Keratinocyte (primary cell): ENCODE measurements around the gene CYP2D6. TPM values are rescaled to one million over a fixed set of nuclear protein-coding genes. Genes with fewer than 3 reads are reported as not detected.

Experiments
- DNase-seq: peaks from one replicate; pipeline ENCODE4 v3.0.0-alpha.2; 2011; ENCODE audit warnings: low read depth, missing footprints, low spot score
- FAIRE-seq: peaks from 2 replicates; lab custom pipeline; 2011; peaks lifted over from hg19 to GRCh38; lab: Jason Lieb, UNC
- H2AFZ ChIP-seq: 2 replicates; pipeline ENCODE4 v1.6.0; 2012; ENCODE audit warnings: low read length, control low read depth, inconsistent platforms; ENCODE audit not compliant: control insufficient read depth
- H3K27ac ChIP-seq: 2 replicates; pipeline ENCODE4 v1.5.1; 2011; ENCODE audit warnings: low read length; ENCODE audit not compliant: control insufficient read depth, insufficient read depth
- H3K27me3 ChIP-seq: 3 replicates; pipeline ENCODE4 v1.6.0; 2011; ENCODE audit warnings: low read length; ENCODE audit not compliant: control insufficient read depth, insufficient read depth; ENCODE audit errors: extremely low read depth
- H3K36me3 ChIP-seq, 2 experiments: 2 replicates in 1 of 2; 3 replicates in 1 of 2; pipeline ENCODE4 v1.5.1; 2011; ENCODE audit warnings: low read length in 2 of 2, mild to moderate bottlenecking in 1 of 2; ENCODE audit not compliant: control insufficient read depth in 2 of 2, insufficient read depth in 2 of 2; ENCODE audit errors: extremely low read depth in 1 of 2
- H3K4me1 ChIP-seq: 3 replicates; pipeline ENCODE4 v1.5.1; 2011; ENCODE audit warnings: low read length; ENCODE audit not compliant: control insufficient read depth, insufficient read depth; ENCODE audit errors: extremely low read depth
- H3K4me2 ChIP-seq: 3 replicates; pipeline ENCODE4 v1.6.0; 2011; ENCODE audit warnings: low read depth, low read length; ENCODE audit not compliant: control insufficient read depth, insufficient read depth; ENCODE audit errors: extremely low read depth
- H3K4me3 ChIP-seq, 3 experiments: fragments of 200-600 bp in 1 of 3; sonication (generic) in 1 of 3; 2 replicates in 2 of 3; 3 replicates in 1 of 3; pipeline ENCODE4 v1.5.1; 2011 to 2016; ENCODE audit warnings: low read length in 3 of 3, mild to moderate bottlenecking in 3 of 3, control low read depth in 2 of 3, inconsistent platforms in 1 of 3, low read depth in 1 of 3, mixed read lengths in 1 of 3, mixed run types in 1 of 3, moderate library complexity in 1 of 3; ENCODE audit not compliant: control insufficient read depth in 2 of 3, insufficient read depth in 2 of 3; ENCODE audit errors: extremely low read depth in 1 of 3
- H3K79me2 ChIP-seq: 2 replicates; pipeline ENCODE4 v1.6.0; 2012; ENCODE audit warnings: low read length; ENCODE audit not compliant: control insufficient read depth, insufficient read depth
- H3K9ac ChIP-seq: 3 replicates; pipeline ENCODE4 v1.6.0; 2011; ENCODE audit warnings: low read length; ENCODE audit not compliant: control insufficient read depth, insufficient read depth; ENCODE audit errors: extremely low read depth
- H3K9me1 ChIP-seq: 3 replicates; pipeline ENCODE4 v1.6.0; 2011; ENCODE audit warnings: low read length; ENCODE audit not compliant: control insufficient read depth, insufficient read depth; ENCODE audit errors: extremely low read depth
- H3K9me3 ChIP-seq: 2 replicates; pipeline ENCODE4 v1.5.1; 2012; ENCODE audit warnings: low read depth, low read length; ENCODE audit not compliant: control insufficient read depth
- H4K20me1 ChIP-seq: 3 replicates; pipeline ENCODE4 v1.6.0; 2011; ENCODE audit warnings: low read length; ENCODE audit not compliant: control insufficient read depth, insufficient read depth; ENCODE audit errors: extremely low read depth
- EZH2 ChIP-seq: IDR thresholded peaks from one replicate; pipeline ENCODE4 v1.6.1; 2012; ENCODE audit warnings: inconsistent platforms, mild to moderate bottlenecking, low read length, moderate library complexity
- dilution Hi-C: fragments of 300-500 bp; cut with MboI; formaldehyde crosslinking; loops from one replicate; pipeline ENCODE4 v1.7.0; 2020; ENCODE audit warnings: low sequenced_read_pairs; ENCODE audit not compliant: extremely low pct_ligation_motif_present
- polyA plus RNA-seq, 5 experiments: library from polyadenylated mRNA; depleted of rRNA in 3 of 5; stranded (reverse) in 3 of 5; stranded (forward) in 1 of 5; unstranded in 1 of 5; fragments of >200 nt; gene quantifications; 1 replicate in 1 of 5; 2 replicates in 3 of 5; 3 replicates in 1 of 5; pipeline versions ENCODE4 v1.2.1 to v1.2.3, GENCODE V29; 2011 to 2012; ENCODE audit warnings: missing spikeins in 2 of 5, low read depth in 1 of 5, low replicate concordance in 1 of 5
- TF ChIP-seq, protein P1 (sequence below), 3 experiments: IDR thresholded peaks in 1 of 3; conservative IDR thresholded peaks in 1 of 3; optimal IDR thresholded peaks in 1 of 3; 2 replicates in 2 of 3; 3 replicates in 1 of 3; pipeline versions ENCODE3 to v1.5.1; 2011; ENCODE audit warnings: low read length in 3 of 3, mild to moderate bottlenecking in 3 of 3, moderate library complexity in 2 of 3, control low read depth in 1 of 3, inconsistent platforms in 1 of 3; ENCODE audit not compliant: insufficient read depth in 2 of 3; ENCODE audit errors: extremely low read depth in 1 of 3

CYP2D6 gene
- polyA plus RNA-seq, 1 donor (not counting 4 experiments of a cell fraction or from before 2014, with no cell fraction given), result 0.81 TPM

DNA sequence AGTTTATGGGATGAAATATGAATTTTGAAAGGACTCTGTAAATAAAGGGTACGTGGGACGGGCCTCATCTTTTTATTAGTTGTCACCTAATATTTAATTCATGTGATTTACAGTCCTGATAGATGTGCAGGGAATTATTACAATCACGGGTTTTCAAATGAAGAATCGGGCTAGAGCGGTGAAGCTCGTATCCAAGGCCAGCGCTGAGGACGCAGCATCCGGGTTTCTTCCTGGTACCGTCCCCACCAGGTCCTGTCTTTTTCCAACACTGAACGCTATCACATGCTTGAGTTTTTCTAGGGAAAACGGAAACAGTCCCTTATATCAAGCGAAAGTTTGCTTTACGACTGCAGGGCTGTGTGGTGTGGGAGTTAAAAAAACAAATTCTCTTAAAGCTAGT is 50.3 kb downstream of the CYP2D6 start:
- Histone ChIP-seq H3K9me3 (peaks cover under 1% of the 10 kb centered on the region), H3K4me3 (peak overlapping the region; percentile 55 to 95 (median 89)), H3K27ac (peak overlapping the region; percentile 96), H2AFZ (peak overlapping the region; percentile 76), H3K27me3 (no peaks in the 10 kb centered on the region), H3K4me1 (peaks cover 20% of the 10 kb centered on the region), H3K4me2 (peak overlapping the region; percentile 94), H3K9me1 (no peaks in the 10 kb centered on the region), H3K9ac (peak overlapping the region; percentile 95), H3K79me2 (peaks cover 2% of the 10 kb centered on the region), H4K20me1 (no peaks in the 10 kb centered on the region), H3K36me3 (peaks cover under 1 to 4% of the 10 kb centered on the region in 2 experiments)
- DNase-seq (no peak), FAIRE-seq (no peak)
- TF ChIP-seq EZH2, result no peak
- TF ChIP-seq, protein P1, sequence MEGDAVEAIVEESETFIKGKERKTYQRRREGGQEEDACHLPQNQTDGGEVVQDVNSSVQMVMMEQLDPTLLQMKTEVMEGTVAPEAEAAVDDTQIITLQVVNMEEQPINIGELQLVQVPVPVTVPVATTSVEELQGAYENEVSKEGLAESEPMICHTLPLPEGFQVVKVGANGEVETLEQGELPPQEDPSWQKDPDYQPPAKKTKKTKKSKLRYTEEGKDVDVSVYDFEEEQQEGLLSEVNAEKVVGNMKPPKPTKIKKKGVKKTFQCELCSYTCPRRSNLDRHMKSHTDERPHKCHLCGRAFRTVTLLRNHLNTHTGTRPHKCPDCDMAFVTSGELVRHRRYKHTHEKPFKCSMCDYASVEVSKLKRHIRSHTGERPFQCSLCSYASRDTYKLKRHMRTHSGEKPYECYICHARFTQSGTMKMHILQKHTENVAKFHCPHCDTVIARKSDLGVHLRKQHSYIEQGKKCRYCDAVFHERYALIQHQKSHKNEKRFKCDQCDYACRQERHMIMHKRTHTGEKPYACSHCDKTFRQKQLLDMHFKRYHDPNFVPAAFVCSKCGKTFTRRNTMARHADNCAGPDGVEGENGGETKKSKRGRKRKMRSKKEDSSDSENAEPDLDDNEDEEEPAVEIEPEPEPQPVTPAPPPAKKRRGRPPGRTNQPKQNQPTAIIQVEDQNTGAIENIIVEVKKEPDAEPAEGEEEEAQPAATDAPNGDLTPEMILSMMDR (optimal IDR thresholded peaks at IDR 0.05 in 1 of 3, IDR thresholded peaks at IDR 0.05 in 1 of 3, conservative IDR thresholded peaks at IDR 0.05 in 1 of 3; ENCODE audit: extremely low read depth in 1 of 3, insufficient read depth in 2 of 3, low read length in 3 of 3), result no peak
- dilution Hi-C loops, result no loop called here

DNA sequence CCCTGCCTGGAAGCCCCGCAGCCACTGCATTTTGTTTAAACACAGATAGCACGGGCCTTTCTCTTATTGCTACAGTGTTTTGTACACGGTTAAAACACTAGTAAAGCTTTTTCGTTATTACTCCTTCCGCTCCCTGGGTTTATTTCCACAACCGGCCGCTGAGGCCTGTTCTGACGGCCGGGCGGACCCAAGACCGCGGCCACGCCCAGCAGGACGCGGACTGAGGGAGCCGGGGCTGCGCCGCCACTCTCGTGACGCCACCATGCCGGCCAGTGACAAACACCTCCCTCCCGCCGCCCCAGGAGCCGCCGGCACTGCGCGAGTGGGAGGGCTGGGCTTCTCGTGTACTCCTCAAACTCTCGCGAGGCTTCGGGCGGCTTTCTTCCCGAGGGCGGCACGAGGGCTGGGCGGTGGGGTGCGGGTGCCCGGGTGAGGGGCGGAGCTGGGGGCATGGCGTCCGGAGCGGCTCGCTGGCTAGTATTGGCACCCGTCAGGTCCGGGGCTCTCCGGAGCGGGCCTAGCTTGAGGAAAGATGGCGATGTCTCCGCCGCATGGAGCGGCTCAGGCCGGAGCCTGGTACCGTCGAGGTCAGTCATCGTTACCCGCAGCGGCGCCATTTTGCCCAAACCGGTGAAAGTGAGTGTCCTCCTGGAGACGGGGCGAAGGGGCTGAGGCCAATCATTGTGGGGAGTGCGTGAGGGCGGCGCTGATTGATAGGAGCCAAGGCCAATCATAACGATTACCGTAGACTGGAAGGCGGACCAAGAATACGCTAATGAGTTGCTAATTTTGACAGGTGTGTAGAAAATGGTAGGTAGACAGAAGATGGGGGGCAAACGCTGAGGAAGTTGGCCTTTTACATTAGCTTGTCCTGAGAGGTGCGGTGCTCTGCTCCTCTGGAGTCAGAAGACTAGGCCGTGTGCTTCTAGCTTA is 51.0 kb downstream of the CYP2D6 start, which contains the start of gene SMDT1:
Gene SMDT1, plus strand, starts transcription at position 382 of the 933 bp plus-strand sequence. Its CDS starts 69 bp downstream, at position 451.
- Histone ChIP-seq H3K4me1 (peaks cover 22% of the 10 kb centered on the region), H3K4me2 (peak within 1 kb of the TSS; percentile 96), H3K4me3 (peak within 1 kb of the TSS; percentile 55 to 95 (median 89)), H3K9me3 (peaks cover 3% of the 10 kb centered on the region), H4K20me1 (no peaks in the 10 kb centered on the region), H3K27me3 (no peaks in the 10 kb centered on the region), H3K9me1 (no peaks in the 10 kb centered on the region), H3K79me2 (peaks cover 2% of the 10 kb centered on the region), H3K9ac (peak within 1 kb of the TSS; percentile 95), H2AFZ (peak within 1 kb of the TSS; percentile 97), H3K36me3 (peaks cover 0 to 4% of the 10 kb centered on the region in 2 experiments), H3K27ac (peak within 1 kb of the TSS; percentile 96)
- FAIRE-seq (peak; percentile 98), DNase-seq (peak; percentile 87)
- no peak for TF ChIP-seq EZH2
- TF ChIP-seq, protein P1 (optimal IDR thresholded peaks at IDR 0.05 in 1 of 3, IDR thresholded peaks at IDR 0.05 in 1 of 3, conservative IDR thresholded peaks at IDR 0.05 in 1 of 3; ENCODE audit: extremely low read depth in 1 of 3, insufficient read depth in 2 of 3, low read length in 3 of 3), result no peak
- dilution Hi-C loops, result no loop called here
